ENCODE results near the gene A2ML1. TPM values are rescaled to one million over a fixed set of nuclear protein-coding genes. Genes with fewer than 3 reads are reported as not detected.
"Not testable (repeated sequence)": the region's sequence is repeated elsewhere in the genome, so short reads cannot be mapped to it uniquely, and the experiment has no call there.

Gene A2ML1
- total RNA-seq, 1 experiment from 2014 or later: 3.9 TPM

- Histone ChIP-seq H3K4me3 (ENCODE audit: insufficient read depth, low read depth, low read length) (no peak overlapping the region), H3K36me3 (replicated peaks; ENCODE audit: control insufficient read depth, insufficient read depth, low read length) (no peaks in the 10 kb centered on the region), H3K27me3 (ENCODE audit: control insufficient read depth, insufficient read depth, low read length) (no peaks in the 10 kb centered on the region)
- DNase-seq: no peak
Observed at GRCh38 chr12:8894986-8895385, 72.6 kb downstream of the A2ML1 start.

DNA sequence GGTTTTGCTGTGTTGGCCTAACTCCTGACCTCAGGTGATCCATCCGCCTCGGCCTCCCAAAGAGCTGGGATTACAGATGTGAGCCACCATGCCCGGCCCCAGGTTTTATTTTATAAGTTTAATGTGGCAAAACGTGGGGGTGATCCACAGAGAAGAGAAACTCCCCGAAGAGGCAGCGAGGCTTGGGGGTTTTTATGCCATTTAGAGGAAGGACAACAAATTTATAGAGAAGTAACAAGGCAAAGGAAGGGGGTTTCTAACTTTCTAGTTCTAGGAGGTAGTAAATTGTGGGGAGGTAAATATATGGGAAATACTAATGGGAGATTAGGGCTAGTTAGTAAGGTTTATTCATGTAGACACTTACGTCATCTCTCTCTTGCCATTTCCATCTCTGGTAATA lies 74.7 kb downstream of the A2ML1 start:
- no peak for DNase-seq
- H3K36me3 ChIP-seq (replicated peaks; ENCODE audit: control insufficient read depth, insufficient read depth, low read length): no peaks in the 10 kb centered on the region
- H3K4me3 ChIP-seq (ENCODE audit: insufficient read depth, low read depth, low read length): no peak overlapping the region
- no peaks in the 10 kb centered on the region for H3K27me3 ChIP-seq (ENCODE audit: control insufficient read depth, insufficient read depth, low read length)

- H3K27me3 ChIP-seq (ENCODE audit: control insufficient read depth, insufficient read depth, low read length): no peaks in the 10 kb centered on the region
- DNase-seq: no peak
- no peak overlapping the region for H3K4me3 ChIP-seq (ENCODE audit: insufficient read depth, low read depth, low read length)
- H3K36me3 ChIP-seq (replicated peaks; ENCODE audit: control insufficient read depth, insufficient read depth, low read length): no peaks in the 10 kb centered on the region
Observed at GRCh38 chr12:8899830-8900229, 77.4 kb downstream of the A2ML1 start.

GRCh38 chr12:8902703-8903102 lies 80.3 kb downstream of the A2ML1 start:
- not testable (repeated sequence) for H3K4me3 ChIP-seq (ENCODE audit: insufficient read depth, low read depth, low read length); DNase-seq; H3K27me3 ChIP-seq (ENCODE audit: control insufficient read depth, insufficient read depth, low read length); H3K36me3 ChIP-seq (replicated peaks; ENCODE audit: control insufficient read depth, insufficient read depth, low read length)

GRCh38 chr12:8903646-8904045 lies 81.2 kb downstream of the A2ML1 start:
- Histone ChIP-seq H3K27me3 (ENCODE audit: control insufficient read depth, insufficient read depth, low read length) (no peaks in the 10 kb centered on the region), H3K4me3 (ENCODE audit: insufficient read depth, low read depth, low read length) (no peak overlapping the region), H3K36me3 (replicated peaks; ENCODE audit: control insufficient read depth, insufficient read depth, low read length) (no peaks in the 10 kb centered on the region)
- no peak for DNase-seq

DNA sequence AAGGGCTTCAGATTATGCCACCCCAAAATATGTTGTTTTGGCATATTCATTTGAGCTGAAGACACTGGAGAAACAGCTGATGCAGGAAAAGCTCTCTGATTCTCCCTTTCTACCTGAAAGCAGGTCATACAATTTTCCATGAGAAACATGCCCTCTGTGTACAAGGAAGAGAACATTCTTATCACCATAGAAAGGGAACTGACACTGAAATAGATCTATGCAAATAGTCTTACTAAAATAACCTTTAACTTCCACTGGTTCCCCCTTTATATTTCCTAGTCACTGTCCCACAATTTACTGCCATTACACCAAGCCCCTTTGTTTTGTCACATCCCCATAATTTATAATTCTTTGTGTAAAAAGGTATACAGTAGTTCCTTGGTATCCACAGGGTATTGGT lies 82.2 kb downstream of the A2ML1 start:
- no peak for DNase-seq
- H3K4me3 ChIP-seq (ENCODE audit: insufficient read depth, low read depth, low read length): no peak overlapping the region
- H3K27me3 ChIP-seq (ENCODE audit: control insufficient read depth, insufficient read depth, low read length): no peaks in the 10 kb centered on the region
- no peaks in the 10 kb centered on the region for H3K36me3 ChIP-seq (replicated peaks; ENCODE audit: control insufficient read depth, insufficient read depth, low read length)

DNA sequence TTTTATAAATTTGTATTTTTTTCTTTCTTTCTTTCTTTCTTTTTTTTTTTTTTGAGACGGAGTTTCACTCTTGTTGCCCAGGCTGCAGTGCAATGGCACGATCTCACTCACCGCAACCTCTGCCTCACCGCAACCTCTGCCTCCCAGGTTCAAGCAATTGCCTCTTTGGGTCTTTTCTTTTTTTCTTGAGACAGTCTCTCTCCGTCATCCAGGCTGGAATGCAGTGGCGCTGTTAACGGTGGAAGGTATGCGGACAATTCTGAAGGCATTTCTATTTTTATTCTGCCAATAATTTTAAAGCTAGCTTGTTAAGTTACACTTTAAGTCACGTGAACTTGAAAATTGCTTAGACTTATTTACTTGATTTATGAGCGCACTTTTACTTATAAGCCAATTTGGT lies 83.1 kb downstream of the A2ML1 start:
- no peak for DNase-seq
- Histone ChIP-seq H3K4me3 (ENCODE audit: insufficient read depth, low read depth, low read length) (no peak overlapping the region), H3K36me3 (replicated peaks; ENCODE audit: control insufficient read depth, insufficient read depth, low read length) (no peaks in the 10 kb centered on the region), H3K27me3 (ENCODE audit: control insufficient read depth, insufficient read depth, low read length) (no peaks in the 10 kb centered on the region)

GRCh38 chr12:8906266-8907180 lies 84.1 kb downstream of the A2ML1 start:
- Histone ChIP-seq H3K36me3 (replicated peaks; ENCODE audit: control insufficient read depth, insufficient read depth, low read length) (no peaks in the 10 kb centered on the region), H3K27me3 (ENCODE audit: control insufficient read depth, insufficient read depth, low read length) (no peaks in the 10 kb centered on the region), H3K4me3 (ENCODE audit: insufficient read depth, low read depth, low read length) (no peak overlapping the region)
- no peak for DNase-seq

DNA sequence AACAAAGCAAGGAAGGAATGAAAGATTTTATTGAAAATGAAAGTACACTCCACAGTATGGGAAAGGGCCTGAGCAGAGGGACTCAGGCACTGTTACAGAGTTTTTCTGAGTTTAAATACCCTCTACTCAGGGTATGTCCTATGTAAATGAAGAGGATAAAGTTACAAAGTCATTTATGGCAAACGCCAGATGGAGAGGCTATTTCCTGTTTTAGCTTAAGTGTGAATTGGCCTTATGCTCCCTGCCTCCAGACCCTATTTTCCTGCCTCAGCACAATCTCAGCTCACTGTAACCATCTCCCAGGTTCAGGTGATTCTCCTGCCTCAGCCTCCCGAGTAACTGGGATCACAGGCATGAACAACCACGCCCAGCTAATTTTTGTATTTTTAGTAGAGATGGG lies 85.1 kb downstream of the A2ML1 start:
- Histone ChIP-seq H3K27me3 (ENCODE audit: control insufficient read depth, insufficient read depth, low read length) (no peaks in the 10 kb centered on the region), H3K36me3 (replicated peaks; ENCODE audit: control insufficient read depth, insufficient read depth, low read length) (no peaks in the 10 kb centered on the region), H3K4me3 (ENCODE audit: insufficient read depth, low read depth, low read length) (no peak overlapping the region)
- DNase-seq: no peak

DNA sequence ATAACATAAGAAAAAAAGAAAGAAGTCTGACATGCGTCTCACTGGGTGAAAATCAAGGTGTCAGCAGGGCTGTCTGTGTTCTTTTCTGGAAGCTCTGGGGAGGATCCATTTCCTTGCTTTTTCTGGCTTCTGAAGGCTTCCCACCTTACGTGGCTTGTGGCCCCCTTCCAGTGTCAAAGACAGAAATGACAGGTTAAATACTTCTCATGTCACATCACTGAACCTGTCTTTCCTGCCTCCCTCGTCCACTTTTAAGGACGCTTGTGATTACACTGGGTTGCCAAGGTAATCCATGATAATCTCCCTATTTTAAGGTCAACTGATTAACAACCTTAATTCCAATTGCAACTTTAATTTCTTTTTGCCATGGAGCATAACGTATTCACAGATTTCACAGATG lies 87.3 kb downstream of the A2ML1 start:
- no peaks in the 10 kb centered on the region for H3K27me3 ChIP-seq (ENCODE audit: control insufficient read depth, insufficient read depth, low read length)
- DNase-seq: no peak
- H3K36me3 ChIP-seq (replicated peaks; ENCODE audit: control insufficient read depth, insufficient read depth, low read length): no peaks in the 10 kb centered on the region
- H3K4me3 ChIP-seq (ENCODE audit: insufficient read depth, low read depth, low read length): no peak overlapping the region

DNA sequence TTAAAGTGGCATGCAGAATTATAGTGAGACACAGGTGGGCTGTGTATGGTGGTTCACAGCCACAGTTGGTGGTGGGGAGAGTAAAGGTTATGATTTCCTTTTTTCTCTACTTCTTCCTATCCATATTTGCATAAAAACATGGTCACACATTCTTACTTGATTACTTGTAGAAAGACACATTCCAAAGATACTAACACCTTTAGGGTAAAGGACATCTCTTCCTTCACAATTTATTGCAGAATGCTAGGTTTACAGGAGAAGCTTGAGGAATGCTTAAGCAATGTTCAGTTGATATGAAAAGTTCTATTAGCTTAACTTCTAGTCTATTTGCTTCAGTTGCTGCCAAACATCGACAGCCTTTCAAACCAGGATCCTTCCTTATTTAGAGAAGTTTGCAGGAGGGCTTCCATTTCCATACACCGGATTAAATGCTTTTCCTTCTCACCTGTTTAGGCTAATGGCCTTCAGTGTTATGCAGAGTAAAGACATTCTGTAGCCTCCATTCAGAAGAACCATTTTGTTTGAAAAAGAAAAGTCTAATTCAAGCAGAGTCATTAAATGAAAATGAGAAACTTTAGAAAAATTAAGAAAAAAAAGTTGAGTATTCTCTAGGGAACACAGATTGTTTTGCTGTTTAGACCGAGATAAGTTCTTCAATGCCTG lies 89.3 kb downstream of the A2ML1 start:
- peak; percentile 42 for DNase-seq
- H3K27me3 ChIP-seq (ENCODE audit: control insufficient read depth, insufficient read depth, low read length): no peaks in the 10 kb centered on the region
- H3K36me3 ChIP-seq (replicated peaks; ENCODE audit: control insufficient read depth, insufficient read depth, low read length): peaks cover under 1% of the 10 kb centered on the region
- no peak overlapping the region for H3K4me3 ChIP-seq (ENCODE audit: insufficient read depth, low read depth, low read length)

DNA sequence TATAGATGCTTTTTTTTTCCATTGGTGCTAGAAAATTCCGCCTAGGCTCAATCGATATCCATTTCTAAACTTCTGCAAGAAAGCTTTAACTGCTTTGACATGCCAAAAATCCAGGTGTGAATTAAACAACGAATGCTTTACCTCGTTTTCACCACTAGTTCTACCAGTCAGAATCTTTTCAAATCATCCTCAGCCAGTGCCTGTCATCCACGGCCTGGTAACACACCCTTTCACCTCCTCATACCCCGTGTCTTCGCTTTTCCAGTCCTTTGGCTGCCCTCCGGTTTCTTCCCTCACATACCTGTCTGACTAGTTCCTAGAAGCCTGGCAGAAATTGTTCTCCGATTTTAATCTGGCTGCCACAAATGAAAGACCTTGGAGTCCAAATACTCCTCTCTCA lies 90.5 kb downstream of the A2ML1 start:
- H3K36me3 ChIP-seq (replicated peaks; ENCODE audit: control insufficient read depth, insufficient read depth, low read length): peaks cover 7% of the 10 kb centered on the region
- 0 out of 2 replicates have a peak overlapping the region, but pooled peaks have one; percentile 59 for H3K4me3 ChIP-seq (ENCODE audit: insufficient read depth, low read depth, low read length)
- no peaks in the 10 kb centered on the region for H3K27me3 ChIP-seq (ENCODE audit: control insufficient read depth, insufficient read depth, low read length)
- peak; percentile 58 for DNase-seq

- Histone ChIP-seq H3K36me3 (replicated peaks; ENCODE audit: control insufficient read depth, insufficient read depth, low read length) (peaks cover 14% of the 10 kb centered on the region), H3K4me3 (ENCODE audit: insufficient read depth, low read depth, low read length) (peak overlapping the region; percentile 59), H3K27me3 (ENCODE audit: control insufficient read depth, insufficient read depth, low read length) (no peaks in the 10 kb centered on the region)
- DNase-seq: no peak
Observed at GRCh38 chr12:8913702-8914032, 91.2 kb downstream of the A2ML1 start.

- peak; percentile 98 for DNase-seq
- peaks cover 17% of the 10 kb centered on the region for H3K36me3 ChIP-seq (replicated peaks; ENCODE audit: control insufficient read depth, insufficient read depth, low read length)
- H3K4me3 ChIP-seq (ENCODE audit: insufficient read depth, low read depth, low read length): peak within 1 kb of the TSS; percentile 89
- H3K27me3 ChIP-seq (ENCODE audit: control insufficient read depth, insufficient read depth, low read length): not testable (repeated sequence)
Observed at GRCh38 chr12:8914033-8914715, 91.8 kb downstream of the A2ML1 start, which contains the start of gene PHC1. Gene PHC1, plus strand, starts transcription at chr12:8914509. Its CDS starts 3,169 bp downstream, at chr12:8917678.

Measured in H7 (cell line).